NT2/D1 (cell line): ENCODE measurements around the gene BMP8B.
"Not testable (repeated sequence)": the region's sequence is repeated elsewhere in the genome, so short reads cannot be mapped to it uniquely, and the experiment has no call there.

ENCODE experiments used
- DNase-seq: peaks from one replicate; pipeline ENCODE4 v3.0.0-alpha.2; 2011; ENCODE audit warnings: low read depth, low spot score
- H3K27me3 ChIP-seq: 2 replicates; pipeline ENCODE4 v1.6.0; 2011; ENCODE audit warnings: mild to moderate bottlenecking; ENCODE audit not compliant: insufficient read length, insufficient read depth
- H3K36me3 ChIP-seq: 2 replicates; pipeline ENCODE4 v1.6.1; 2011; ENCODE audit warnings: mild to moderate bottlenecking, low read length, mixed read lengths; ENCODE audit not compliant: insufficient read depth, insufficient read length
- H3K4me1 ChIP-seq: 2 replicates; pipeline ENCODE4 v1.5.1; 2011; ENCODE audit not compliant: insufficient read depth, insufficient read length
- H3K4me3 ChIP-seq: 2 replicates; pipeline ENCODE4 v1.5.1; 2011; ENCODE audit warnings: low read depth; ENCODE audit not compliant: insufficient read length
- H3K9ac ChIP-seq: 2 replicates; pipeline ENCODE4 v1.6.0; 2011; ENCODE audit warnings: low read depth; ENCODE audit not compliant: insufficient read length
- H3K9me3 ChIP-seq: 2 replicates; pipeline ENCODE4 v1.5.1; 2011; ENCODE audit warnings: mild to moderate bottlenecking, low read length; ENCODE audit not compliant: insufficient read depth
- SUZ12 ChIP-seq: IDR thresholded peaks from 2 replicates; pipeline ENCODE4 v1.6.1; 2011; ENCODE audit not compliant: insufficient read length, insufficient read depth; ENCODE audit errors: extremely low read depth
- YY1 ChIP-seq: IDR thresholded peaks from 2 replicates; pipeline ENCODE4 v1.6.1; 2011; ENCODE audit not compliant: insufficient read length, insufficient read depth
- ZNF274 ChIP-seq: IDR thresholded peaks from 2 replicates; pipeline ENCODE4 v1.6.1; 2011; ENCODE audit warnings: mild to moderate bottlenecking, low read depth, low read length

BMP8B gene

DNA sequence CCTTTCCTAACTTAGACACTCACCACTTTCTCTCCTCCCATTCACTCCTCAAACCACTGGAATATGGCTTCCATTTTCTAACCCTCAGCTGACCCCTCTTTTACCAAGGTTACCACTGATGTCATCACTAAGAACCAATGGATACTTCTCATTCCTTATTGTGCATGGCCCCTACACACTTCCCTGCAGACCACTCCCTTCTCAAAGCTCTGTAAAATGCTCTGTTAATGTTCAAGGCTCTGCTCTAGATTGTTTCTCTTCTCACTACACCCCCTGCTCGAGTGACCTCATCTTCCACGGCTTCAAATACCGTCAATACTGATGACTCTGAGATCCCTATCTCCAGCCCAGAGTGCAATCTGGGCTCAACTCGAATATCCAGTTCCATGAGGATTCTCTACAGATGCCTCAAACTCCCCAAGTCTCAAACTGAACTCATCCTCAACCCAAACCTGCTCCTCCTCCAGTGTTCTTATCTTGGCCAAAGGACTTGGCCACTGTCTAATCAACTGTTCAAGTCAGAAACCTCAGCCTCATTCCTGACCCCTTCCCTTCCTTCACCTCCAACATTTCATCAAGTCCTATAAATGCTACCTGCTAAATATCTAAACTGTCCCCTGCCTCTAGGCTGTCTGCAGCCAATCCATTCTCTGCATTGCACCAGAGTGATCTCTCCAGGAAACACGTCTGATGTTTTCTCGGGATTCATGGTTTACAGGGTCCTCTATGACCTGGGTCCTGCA is 41.3 kb upstream of the BMP8B start:
- H3K4me1 ChIP-seq: no peaks in the 10 kb centered on the region
- TF ChIP-seq YY1: no peak
- TF ChIP-seq SUZ12: no peak
- TF ChIP-seq ZNF274: no peak
- no peak for DNase-seq

DNA sequence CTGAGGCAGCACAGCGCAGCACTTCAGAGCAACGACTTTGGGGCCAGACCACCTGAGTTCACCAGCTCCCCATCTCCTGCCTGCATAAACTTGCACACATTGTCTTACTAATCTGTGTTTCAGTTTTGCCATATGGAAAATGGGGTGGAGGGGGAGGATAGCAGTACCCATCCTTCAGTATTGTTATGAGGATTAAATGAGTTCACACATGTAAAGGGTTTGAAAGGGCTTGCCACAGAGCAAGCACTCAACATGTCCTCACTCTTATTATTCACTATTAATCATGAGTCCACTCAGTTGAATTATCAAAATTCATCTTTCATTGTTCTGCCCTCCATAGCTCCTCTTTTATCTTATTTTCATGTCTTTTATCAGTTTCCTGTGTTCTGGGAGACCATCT is 40.1 kb upstream of the BMP8B start:
- Histone ChIP-seq H3K9ac (no peak overlapping the region), H3K27me3 (no peaks in the 10 kb centered on the region), H3K4me3 (no peak overlapping the region), H3K36me3 (no peaks in the 10 kb centered on the region), H3K9me3 (no peaks in the 10 kb centered on the region; the same call in 1 of the 2 replicates), H3K4me1 (no peaks in the 10 kb centered on the region)
- DNase-seq: no peak
- no peak for TF ChIP-seq YY1
- no peak for TF ChIP-seq ZNF274
- no peak for TF ChIP-seq SUZ12

More for the DNA sequence above, 41.3 kb upstream of the BMP8B start:
- no peaks in the 10 kb centered on the region for H3K9me3 ChIP-seq
- H3K27me3 ChIP-seq: no peaks in the 10 kb centered on the region
- H3K9ac ChIP-seq: no peak overlapping the region
- H3K36me3 ChIP-seq: no peaks in the 10 kb centered on the region
- no peak overlapping the region for H3K4me3 ChIP-seq

DNA sequence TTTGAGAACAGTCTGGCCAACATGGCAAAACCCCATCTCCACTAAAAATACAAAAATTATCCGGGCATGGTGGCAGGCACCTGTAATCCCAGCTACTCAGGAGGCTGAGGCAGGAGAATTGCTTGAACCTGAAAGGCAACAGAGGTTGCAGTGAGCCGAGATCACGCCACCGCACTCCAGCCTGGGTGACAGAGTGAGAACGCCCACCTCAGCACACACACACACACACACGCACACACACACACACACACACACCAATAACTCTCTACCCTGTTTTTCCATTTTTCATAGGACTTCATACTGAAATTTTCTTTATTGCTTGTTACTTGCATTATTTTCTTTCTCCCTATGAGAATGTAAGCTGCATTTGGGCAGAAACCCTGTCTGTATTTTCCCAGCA is 39.6 kb upstream of the BMP8B start:
- not testable (repeated sequence) for H3K9me3 ChIP-seq, H3K4me3 ChIP-seq, H3K36me3 ChIP-seq, H3K4me1 ChIP-seq, H3K27me3 ChIP-seq, H3K9ac ChIP-seq, DNase-seq

DNA sequence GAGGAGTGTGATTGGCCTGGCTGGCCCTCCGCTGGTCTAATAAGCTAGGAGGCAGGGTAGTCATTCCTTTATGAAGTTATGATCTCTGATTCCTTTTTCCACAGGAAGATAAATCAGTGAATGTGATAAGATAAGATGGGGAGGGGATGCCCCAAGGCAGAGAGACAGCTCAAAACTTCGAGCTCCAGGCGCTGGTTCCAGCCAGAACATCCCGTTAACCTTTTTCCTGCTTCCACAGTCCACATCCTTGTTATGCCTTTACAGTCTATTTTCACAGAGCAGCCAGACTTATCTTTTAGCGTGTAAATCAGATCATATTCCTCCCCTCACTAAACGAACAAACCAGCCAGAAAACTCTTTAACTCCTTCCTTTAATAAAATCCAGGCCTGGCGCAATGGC is 38.5 kb upstream of the BMP8B start:
- no peak for TF ChIP-seq SUZ12
- TF ChIP-seq ZNF274: no peak
- TF ChIP-seq YY1: no peak
- H3K9me3 ChIP-seq: no peaks in the 10 kb centered on the region; the same call in 1 of the 2 replicates

DNA sequence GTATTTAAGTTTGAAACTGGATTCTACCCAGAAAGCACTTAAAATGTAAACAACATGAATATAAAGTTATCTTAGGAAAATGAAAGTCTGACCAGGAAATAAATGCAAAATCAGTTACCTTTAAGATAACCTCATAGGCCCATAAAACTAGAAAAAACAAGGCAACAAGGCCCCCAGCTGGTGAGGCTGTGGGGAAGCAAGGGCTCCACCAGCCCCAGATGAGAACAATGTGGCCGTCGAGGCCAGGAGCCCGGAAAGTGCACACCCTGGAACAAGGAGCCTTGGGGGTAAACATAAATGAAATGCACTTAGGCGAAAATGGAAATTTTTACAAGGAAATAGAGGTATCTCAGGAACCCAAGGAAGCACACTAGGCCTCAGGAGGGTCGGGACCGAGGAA is 37.9 kb upstream of the BMP8B start:
- no peaks in the 10 kb centered on the region for H3K27me3 ChIP-seq
- H3K4me1 ChIP-seq: peaks cover 4% of the 10 kb centered on the region
- TF ChIP-seq YY1 (no peak), SUZ12 (no peak), ZNF274 (no peak)
- H3K9me3 ChIP-seq: no peaks in the 10 kb centered on the region; the same call in 1 of the 2 replicates
- H3K4me3 ChIP-seq: no peak overlapping the region
- H3K9ac ChIP-seq: no peak overlapping the region
- no peaks in the 10 kb centered on the region for H3K36me3 ChIP-seq
- DNase-seq: no peak

More for the DNA sequence above, 38.5 kb upstream of the BMP8B start:
- H3K27me3 ChIP-seq: no peaks in the 10 kb centered on the region
- H3K36me3 ChIP-seq: no peaks in the 10 kb centered on the region
- DNase-seq: no peak
- no peaks in the 10 kb centered on the region for H3K4me1 ChIP-seq
- H3K9ac ChIP-seq: no peak overlapping the region
- H3K4me3 ChIP-seq: no peak overlapping the region

DNA sequence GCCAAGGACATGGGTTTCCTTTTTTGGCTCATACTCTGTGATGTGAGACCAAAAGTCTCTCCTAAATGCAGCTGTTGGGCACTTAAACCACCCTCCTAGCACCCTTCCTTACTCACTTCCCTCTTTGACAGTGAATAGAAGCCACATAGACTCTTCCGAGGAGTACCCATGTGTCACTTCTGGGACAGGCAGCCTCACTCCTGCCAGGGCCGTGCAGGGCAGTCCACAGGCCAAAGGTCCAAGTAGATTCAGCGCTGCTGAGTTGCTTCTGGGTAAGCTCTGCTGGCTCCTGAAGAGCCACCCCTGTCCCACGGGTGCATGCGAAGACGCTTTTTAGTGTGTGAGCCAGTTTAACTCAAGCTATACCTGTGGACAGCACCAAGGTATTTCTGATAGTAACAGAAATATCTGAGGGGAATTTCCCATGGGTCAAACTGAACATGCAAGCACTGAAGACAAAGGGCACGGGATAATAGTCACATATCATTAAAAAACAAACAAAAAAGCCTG is 36.8 kb upstream of the BMP8B start:
- no peaks in the 10 kb centered on the region for H3K27me3 ChIP-seq
- no peak overlapping the region for H3K4me3 ChIP-seq
- peaks cover 4% of the 10 kb centered on the region for H3K4me1 ChIP-seq
- no peak for DNase-seq
- H3K36me3 ChIP-seq: no peaks in the 10 kb centered on the region
- no peaks in the 10 kb centered on the region; the same call in 1 of the 2 replicates for H3K9me3 ChIP-seq
- no peak for TF ChIP-seq ZNF274
- no peak overlapping the region for H3K9ac ChIP-seq

DNA sequence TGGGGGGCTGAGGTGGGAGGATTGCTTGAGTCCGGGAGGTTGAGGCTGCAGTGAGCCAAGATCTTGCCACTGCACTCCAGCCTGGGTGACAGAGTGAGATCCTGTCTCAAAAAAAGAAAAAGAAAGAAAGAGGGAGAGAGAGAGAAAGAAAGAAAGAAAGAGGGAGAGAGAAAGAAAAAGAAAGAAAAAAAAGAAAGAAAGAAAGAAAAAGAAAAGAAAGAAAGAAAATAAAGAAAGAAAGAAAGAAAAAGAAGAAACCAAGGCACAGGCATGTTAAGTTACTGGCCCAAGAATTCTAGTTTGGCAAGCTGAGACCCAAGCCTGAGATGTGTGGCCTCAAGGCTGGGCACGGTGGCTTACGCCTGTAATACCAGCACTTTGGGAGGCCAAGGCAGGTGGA is 34.8 kb upstream of the BMP8B start:
- not testable (repeated sequence) for H3K36me3 ChIP-seq, H3K27me3 ChIP-seq, H3K4me1 ChIP-seq, DNase-seq, H3K4me3 ChIP-seq, H3K9ac ChIP-seq, H3K9me3 ChIP-seq

DNA sequence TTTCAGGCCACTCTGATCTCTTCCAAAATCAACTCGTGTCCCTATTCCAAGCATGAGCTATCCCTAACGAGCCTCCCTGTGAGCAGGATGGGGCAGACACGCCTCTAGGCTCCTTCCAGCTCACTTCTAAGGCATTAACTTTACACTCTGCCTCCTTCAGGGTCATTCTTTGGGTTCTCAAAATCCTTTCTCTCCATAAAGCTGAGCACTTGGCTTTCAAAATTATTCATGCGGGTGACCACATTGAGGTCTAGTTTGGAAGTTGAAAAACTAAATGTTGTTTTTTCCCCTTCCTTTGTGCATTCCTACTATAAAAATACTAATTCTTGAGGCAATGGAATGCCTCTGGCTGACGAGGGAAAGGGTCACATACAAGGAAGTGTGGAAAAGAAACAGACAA is 33.5 kb upstream of the BMP8B start:
- Histone ChIP-seq H3K9me3 (no peaks in the 10 kb centered on the region; the same call in 1 of the 2 replicates), H3K4me3 (no peak overlapping the region), H3K36me3 (no peaks in the 10 kb centered on the region), H3K9ac (no peak overlapping the region), H3K4me1 (peaks cover 7% of the 10 kb centered on the region), H3K27me3 (peaks cover 3% of the 10 kb centered on the region)
- no peak for DNase-seq
- TF ChIP-seq SUZ12 (no peak), ZNF274 (no peak), YY1 (no peak)
